ENCODE results near the gene TAS2R10. TPM values are rescaled to one million over a fixed set of nuclear protein-coding genes. Genes with fewer than 3 reads are reported as not detected.

The TAS2R10 gene, protein sequence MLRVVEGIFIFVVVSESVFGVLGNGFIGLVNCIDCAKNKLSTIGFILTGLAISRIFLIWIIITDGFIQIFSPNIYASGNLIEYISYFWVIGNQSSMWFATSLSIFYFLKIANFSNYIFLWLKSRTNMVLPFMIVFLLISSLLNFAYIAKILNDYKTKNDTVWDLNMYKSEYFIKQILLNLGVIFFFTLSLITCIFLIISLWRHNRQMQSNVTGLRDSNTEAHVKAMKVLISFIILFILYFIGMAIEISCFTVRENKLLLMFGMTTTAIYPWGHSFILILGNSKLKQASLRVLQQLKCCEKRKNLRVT
- total RNA-seq (1 to 10 TPM in 1 of 4 donors, under 1 TPM in 2, not detected in 1; 0.33 to 2.9 (median 0.54) TPM), polyA plus RNA-seq (under 1 TPM in 1 of 3 donors, not detected in 2; 0.09 TPM)

DNA sequence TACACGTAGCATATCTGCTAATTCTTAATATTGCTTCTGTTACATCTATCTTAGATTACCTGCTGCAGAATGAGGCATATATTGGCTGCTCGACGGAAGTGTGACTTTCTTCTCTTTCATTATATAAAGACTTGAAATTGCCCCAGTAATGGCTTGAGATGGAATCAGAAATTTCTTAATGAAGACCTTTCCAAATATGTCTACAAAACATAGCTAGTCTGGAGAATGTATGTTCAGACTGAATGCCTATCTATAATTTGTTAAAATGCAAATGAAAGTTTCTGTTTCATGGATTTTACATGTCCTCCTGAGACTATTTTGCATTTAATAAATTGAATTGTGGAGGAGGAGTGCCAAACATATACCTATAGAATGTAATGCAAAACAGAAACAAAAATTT lies at the start of gene TAS2R10:
TAS2R10 (minus strand) TSS at position 101 of the 400 bp plus-strand sequence; CDS start at position 12, 89 bp downstream.
- no peak for TF ChIP-seq POLR2AphosphoS5 (IDR thresholded peaks at IDR 0.05)
- WGBS, 2 donors, result 87 to 95% methylated on average over 3 of the region's 3 CpGs
- no peak for DNase-seq
- intact Hi-C loops (cut with DNase I), result no loop called here
- Histone ChIP-seq H3K36me3 (no peaks in the 10 kb centered on the region), H3K27me3 (no peaks in the 10 kb centered on the region), H3K4me1 (no peaks in the 10 kb centered on the region), H3K27ac (no peak within 1 kb of the TSS), H3K9me3 (no peaks in the 10 kb centered on the region), H3K4me3 (no peak within 1 kb of the TSS)

DNA sequence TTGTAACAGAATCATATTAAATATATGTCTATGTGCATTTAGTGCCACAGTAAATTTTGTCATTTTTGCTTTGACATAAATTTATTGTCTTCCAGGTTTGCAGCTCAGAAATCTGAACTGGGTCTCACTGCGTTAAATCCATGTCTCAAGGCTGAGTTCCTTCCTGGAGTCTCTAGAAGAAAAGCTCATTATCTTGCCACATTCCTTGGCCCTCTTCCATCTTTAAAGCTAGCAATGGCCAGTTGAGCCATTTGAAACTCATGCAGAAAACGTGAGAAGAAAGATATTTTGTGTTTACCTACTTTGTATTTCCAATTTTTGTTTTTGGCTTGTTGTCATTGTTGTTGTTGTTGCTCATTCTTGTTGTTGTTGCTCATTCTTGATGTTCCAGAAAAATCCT lies 47.2 kb upstream of the TAS2R10 start:
- no peak overlapping the region for H3K27ac ChIP-seq
- H3K9me3 ChIP-seq, result peaks cover 0 to 5% (median 1%) of the 10 kb centered on the region in 4 donors
- intact Hi-C loops (cut with DNase I), result no loop called here
- DNase-seq, result no peak
- TF ChIP-seq EP300 (IDR thresholded peaks at IDR 0.05), result no peak
- TF ChIP-seq, protein P1, sequence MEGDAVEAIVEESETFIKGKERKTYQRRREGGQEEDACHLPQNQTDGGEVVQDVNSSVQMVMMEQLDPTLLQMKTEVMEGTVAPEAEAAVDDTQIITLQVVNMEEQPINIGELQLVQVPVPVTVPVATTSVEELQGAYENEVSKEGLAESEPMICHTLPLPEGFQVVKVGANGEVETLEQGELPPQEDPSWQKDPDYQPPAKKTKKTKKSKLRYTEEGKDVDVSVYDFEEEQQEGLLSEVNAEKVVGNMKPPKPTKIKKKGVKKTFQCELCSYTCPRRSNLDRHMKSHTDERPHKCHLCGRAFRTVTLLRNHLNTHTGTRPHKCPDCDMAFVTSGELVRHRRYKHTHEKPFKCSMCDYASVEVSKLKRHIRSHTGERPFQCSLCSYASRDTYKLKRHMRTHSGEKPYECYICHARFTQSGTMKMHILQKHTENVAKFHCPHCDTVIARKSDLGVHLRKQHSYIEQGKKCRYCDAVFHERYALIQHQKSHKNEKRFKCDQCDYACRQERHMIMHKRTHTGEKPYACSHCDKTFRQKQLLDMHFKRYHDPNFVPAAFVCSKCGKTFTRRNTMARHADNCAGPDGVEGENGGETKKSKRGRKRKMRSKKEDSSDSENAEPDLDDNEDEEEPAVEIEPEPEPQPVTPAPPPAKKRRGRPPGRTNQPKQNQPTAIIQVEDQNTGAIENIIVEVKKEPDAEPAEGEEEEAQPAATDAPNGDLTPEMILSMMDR (IDR thresholded peaks at IDR 0.05), result no peak
- TF ChIP-seq POLR2A (IDR thresholded peaks at IDR 0.05), result no peak
- TF ChIP-seq POLR2AphosphoS5 (IDR thresholded peaks at IDR 0.05), result no peak
- H3K27me3 ChIP-seq, result no peaks in the 10 kb centered on the region
- peaks cover 0 to 12% (median 0%) of the 10 kb centered on the region in 4 donors for H3K36me3 ChIP-seq
- no peaks in the 10 kb centered on the region for H3K4me1 ChIP-seq
- no peak overlapping the region for H3K4me3 ChIP-seq
- WGBS, 2 donors, result 70 to 82% methylated on average over 2 of the region's 2 CpGs

DNA sequence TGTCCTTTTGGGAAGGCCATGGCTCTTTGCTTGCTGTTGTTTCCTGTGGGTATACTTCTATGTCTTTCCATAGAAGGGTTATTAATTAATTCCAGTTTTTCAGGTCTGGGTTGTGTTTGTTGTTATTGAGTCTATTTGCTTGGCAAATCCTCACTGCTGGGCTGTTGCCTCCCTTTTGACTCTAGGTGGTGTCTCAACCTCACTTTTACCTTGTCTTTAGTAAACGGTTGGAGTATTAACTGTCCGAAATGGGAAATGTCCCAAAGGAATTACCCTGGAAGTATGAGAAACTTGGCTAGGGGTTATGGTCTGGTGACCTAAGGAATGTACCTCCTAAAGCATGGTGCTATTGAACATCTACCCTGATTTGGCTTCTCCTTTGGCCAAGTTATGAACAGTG lies 41.2 kb upstream of the TAS2R10 start:
- Histone ChIP-seq H3K36me3 (no peaks in the 10 kb centered on the region), H3K4me1 (no peaks in the 10 kb centered on the region), H3K27me3 (no peaks in the 10 kb centered on the region), H3K27ac (no peak overlapping the region), H3K9me3 (peaks cover 0 to 5% (median 2%) of the 10 kb centered on the region in 4 donors), H3K4me3 (no peak overlapping the region)
- TF ChIP-seq POLR2A (IDR thresholded peaks at IDR 0.05) (no peak), EP300 (IDR thresholded peaks at IDR 0.05) (no peak), POLR2AphosphoS5 (IDR thresholded peaks at IDR 0.05) (no peak)
- TF ChIP-seq, protein P1 (IDR thresholded peaks at IDR 0.05), result no peak
- intact Hi-C loops (cut with DNase I), result no loop called here
- WGBS, 2 donors, result 63 to 91% methylated on average over 2 of the region's 2 CpGs
- DNase-seq, result no peak

DNA sequence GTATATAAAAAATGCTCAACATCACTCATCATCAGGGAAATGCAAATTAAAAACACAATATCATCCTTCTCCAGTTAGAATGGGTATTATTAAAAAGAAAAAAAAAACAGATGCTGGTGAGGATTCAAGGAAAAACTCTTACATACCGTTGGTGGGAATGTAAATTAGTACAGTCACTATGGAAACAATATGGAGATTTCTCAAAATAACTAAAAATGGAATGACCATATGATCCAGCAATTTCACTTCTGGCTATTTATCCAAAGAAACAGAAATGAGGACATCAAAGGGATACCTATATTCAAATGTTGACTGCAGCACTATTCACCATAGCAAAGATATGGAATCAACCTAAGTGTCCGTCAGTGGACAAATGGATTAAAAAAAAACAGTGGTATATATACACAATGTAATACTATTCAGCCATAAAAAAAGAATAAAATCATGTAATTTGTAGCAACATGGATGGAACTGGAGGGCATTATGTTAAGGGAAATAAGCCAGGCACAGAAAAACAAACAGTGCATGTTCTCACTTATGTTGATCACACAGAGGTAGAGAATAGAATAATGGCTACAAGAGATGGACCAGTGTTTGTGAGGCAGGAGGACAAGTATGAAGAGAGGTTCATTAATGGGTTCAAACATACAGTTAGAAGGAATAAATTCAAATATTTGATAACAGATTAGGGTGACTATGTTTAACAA lies 37.5 kb upstream of the TAS2R10 start:
- intact Hi-C loops (cut with DNase I), result no loop called here
- no peak overlapping the region for H3K4me3 ChIP-seq
- WGBS, 2 donors, result 90 to 96% methylated on average over 2 of the region's 2 CpGs
- H3K9me3 ChIP-seq, result peaks cover 0 to 8% (median 4%) of the 10 kb centered on the region in 4 donors
- no peak overlapping the region for H3K27ac ChIP-seq
- H3K4me1 ChIP-seq, result no peaks in the 10 kb centered on the region
- peaks cover 0 to 7% (median 0%) of the 10 kb centered on the region in 4 donors for H3K36me3 ChIP-seq
- no peaks in the 10 kb centered on the region for H3K27me3 ChIP-seq
- DNase-seq, result no peak
- no peak for TF ChIP-seq EP300 (IDR thresholded peaks at IDR 0.05)
- no peak for TF ChIP-seq POLR2A (IDR thresholded peaks at IDR 0.05)
- TF ChIP-seq POLR2AphosphoS5 (IDR thresholded peaks at IDR 0.05), result no peak
- TF ChIP-seq, protein P1 (IDR thresholded peaks at IDR 0.05), result no peak

DNA sequence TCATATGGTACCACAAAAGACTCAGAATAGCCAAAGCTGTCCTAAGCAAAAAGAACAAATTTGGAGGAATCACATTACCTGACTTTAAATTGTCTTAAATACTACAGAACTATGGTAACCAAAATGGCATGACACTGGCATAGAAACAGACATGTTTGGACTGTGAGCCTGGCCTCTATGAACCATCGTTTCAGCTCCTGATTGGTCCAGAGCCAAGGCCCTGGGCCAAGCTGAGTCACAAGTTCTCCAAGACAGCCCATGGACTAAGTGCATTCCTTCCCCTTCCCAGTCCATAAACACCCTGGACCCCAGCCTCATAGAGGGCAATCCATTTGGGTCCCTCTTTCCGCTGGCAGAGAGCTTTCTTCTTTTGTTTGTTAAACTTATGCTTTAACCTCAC lies 35.2 kb upstream of the TAS2R10 start:
- no peak for DNase-seq
- Histone ChIP-seq H3K27ac (no peak overlapping the region), H3K36me3 (peaks cover 0 to 8% (median 1%) of the 10 kb centered on the region in 4 donors), H3K4me1 (no peaks in the 10 kb centered on the region), H3K9me3 (peaks cover 0 to 15% (median 7%) of the 10 kb centered on the region in 4 donors), H3K4me3 (no peak overlapping the region), H3K27me3 (no peaks in the 10 kb centered on the region)
- intact Hi-C loops (cut with DNase I), result no loop called here
- no peak for TF ChIP-seq POLR2AphosphoS5 (IDR thresholded peaks at IDR 0.05)
- TF ChIP-seq EP300 (IDR thresholded peaks at IDR 0.05), result no peak
- TF ChIP-seq POLR2A (IDR thresholded peaks at IDR 0.05), result no peak
- TF ChIP-seq, protein P1 (IDR thresholded peaks at IDR 0.05), result no peak
- 92 to 96% methylated on average over 2 of the region's 2 CpGs for WGBS, 2 donors
